Adrenal gland (tissue), 12 donors: ENCODE results near the gene GRM4. TPM values are rescaled to one million over a fixed set of nuclear protein-coding genes. Genes with fewer than 3 reads are reported as not detected.

ENCODE experiments used
- DNase-seq, 7 donors: peaks; one replicate each; pipeline ENCODE4 v3.0.0-alpha.2; 2019 to 2020
- H3K27ac ChIP-seq, 5 donors: fragments of 200-600 bp; sonication (generic) in 4 of 5; 1 replicate in 3 of 5; 2 replicates in 2 of 5; pipeline versions ENCODE4 v1.5.1 to v1.8.0; 2016 to 2020; ENCODE audit warnings: mild to moderate bottlenecking in 1 of 5
- H3K27me3 ChIP-seq: fragments of 200-600 bp; 2 replicates; pipeline ENCODE4 v1.8.0; 2021
- H3K36me3 ChIP-seq, 2 donors: fragments of 200-600 bp; replicated peaks in 1 of 2; 1 replicate in 1 of 2; 2 replicates in 1 of 2; pipeline versions ENCODE4 v1.5.1 to v1.8.0; 2018 to 2022
- H3K4me1 ChIP-seq, 2 donors: fragments of 200-600 bp; replicated peaks in 1 of 2; 1 replicate in 1 of 2; 2 replicates in 1 of 2; pipeline versions ENCODE4 v1.5.1 to v1.8.0; 2018 to 2021
- H3K4me3 ChIP-seq, 4 donors: fragments of 200-600 bp; sonication (generic) in 3 of 4; one replicate each; pipeline ENCODE4 v1.5.1; 2016 to 2018
- H3K9me3 ChIP-seq, 3 donors: fragments of 200-600 bp; sonication (generic) in 1 of 3; replicated peaks in 1 of 3; 1 replicate in 2 of 3; 2 replicates in 1 of 3; pipeline versions ENCODE4 v1.5.1 to v1.8.0; 2016 to 2021
- CTCF ChIP-seq, 6 experiments: fragments of 450-650 bp in 4 of 6; fragments of 200-600 bp in 2 of 6; sonication (generic) in 1 of 6; IDR thresholded peaks; 1 replicate in 5 of 6; 2 replicates in 1 of 6; pipeline versions ENCODE4 v1.5.1 to v1.8.0; 2016 to 2021; ENCODE audit warnings: antibody characterized with exemption in 6 of 6, mild to moderate bottlenecking in 2 of 6, moderate library complexity in 1 of 6
- POLR2A ChIP-seq, 2 donors: fragments of 450-650 bp; IDR thresholded peaks; one replicate each; pipeline ENCODE4 v1.6.1; 2017; ENCODE audit warnings: antibody characterized with exemption in 2 of 2, mild to moderate bottlenecking in 2 of 2, moderate library complexity in 1 of 2
- WGBS, 4 donors: extraction: QIAGEN DNeasy Blood & Tissue Kit in 2 of 4; methylation state at CpG; one replicate each; pipeline versions ENCODE4 v1.1.5 to v1.1.7; 2013 to 2017; 5-methylcytosine and 5-hydroxymethylcytosine counted together
- intact Hi-C, 2 donors: fragments of 100-400 bp; cut with DNase I; formaldehyde crosslinking; loops; one replicate each; pipeline versions ENCODE4 v1.14.1 to v1.15.0; 2022 to 2023
- polyA plus RNA-seq, 3 donors: library from polyadenylated mRNA; stranded (reverse); fragments of 200-250 nt in 2 of 3; fragments of 350-450 nt in 1 of 3; fragmentation: Illumina TruSeq in 1 of 3; extraction: RNeasy Lipid Tissue Mini Kit (QIAGEN cat#74804) in 1 of 3; gene quantifications; one replicate each; pipeline ENCODE4 v1.2.3, GENCODE V29; 2013 to 2014
- total RNA-seq, 9 donors: library from RNA; depleted of rRNA in 4 of 9; stranded (reverse); fragments of >200 nt in 4 of 9; fragments of 120-200 nt in 1 of 9; fragmentation: NEBNext Ultra II Directional in 1 of 9; extraction: Animal tissue kit (Norgen Biotek cat#: 25700) in 1 of 9; gene quantifications; one replicate each; pipeline versions ENCODE4 v1.1.0 to v1.2.4, GENCODE V29; 2013 to 2023
- donor health status: healthy with polysubstance abuse.
- donor health status: Bipolar disorder and iron deficiency.
- donor health status: DM: yes; HTN: yes; CAD: no.
- donor health status: DM: no; HTN: no; CAD: no.
- donor health status: DM: no; HTN: no; CAD: no.
- donor health status: DM: yes; HTN: yes; CAD: no.

Gene GRM4
- total and polyA plus RNA-seq, 12 donors: 0.06 TPM; not detected in 11

- DNase-seq: no peak
- no peak overlapping the region for H3K27ac ChIP-seq
- no peak for TF ChIP-seq CTCF (IDR thresholded peaks at IDR 0.05)
- TF ChIP-seq POLR2A (IDR thresholded peaks at IDR 0.05): no peak
- H3K4me1 ChIP-seq: no peaks in the 10 kb centered on the region
- no peaks in the 10 kb centered on the region for H3K9me3 ChIP-seq
- H3K27me3 ChIP-seq: peaks cover 16% of the 10 kb centered on the region
- no peak overlapping the region for H3K4me3 ChIP-seq
- no peaks in the 10 kb centered on the region for H3K36me3 ChIP-seq
- intact Hi-C loops: no loop called here
- 69 to 76% (median 71%) methylated on average over 5 of the region's 5 CpGs for WGBS, 4 donors
Measured at GRCh38 chr6:34130862-34131261, 15.0 kb downstream of the GRM4 start.

- H3K27ac ChIP-seq: no peak overlapping the region
- no peak for TF ChIP-seq POLR2A (IDR thresholded peaks at IDR 0.05)
- no peak for TF ChIP-seq CTCF (IDR thresholded peaks at IDR 0.05)
- no peaks in the 10 kb centered on the region for H3K36me3 ChIP-seq
- no peaks in the 10 kb centered on the region for H3K9me3 ChIP-seq
- H3K4me3 ChIP-seq: no peak overlapping the region
- peaks cover 9% of the 10 kb centered on the region for H3K27me3 ChIP-seq
- no peaks in the 10 kb centered on the region for H3K4me1 ChIP-seq
- WGBS, 4 donors: 29 to 45% (median 40%) methylated on average over 4 to 5 of the region's 5 CpGs
- no peak for DNase-seq
- intact Hi-C loops: no loop called here
Measured at GRCh38 chr6:34129753-34130152, 16.1 kb downstream of the GRM4 start.

- peaks cover 1% of the 10 kb centered on the region for H3K27me3 ChIP-seq
- WGBS, 4 donors: 68 to 81% (median 75%) methylated on average over 13 of the region's 13 CpGs
- no peaks in the 10 kb centered on the region for H3K4me1 ChIP-seq
- H3K4me3 ChIP-seq: no peak overlapping the region
- H3K36me3 ChIP-seq: no peaks in the 10 kb centered on the region
- TF ChIP-seq CTCF (IDR thresholded peaks at IDR 0.05): no peak
- TF ChIP-seq POLR2A (IDR thresholded peaks at IDR 0.05): no peak
- no peaks in the 10 kb centered on the region for H3K9me3 ChIP-seq
- intact Hi-C loops: no loop called here
- no peak for DNase-seq
- H3K27ac ChIP-seq: no peak overlapping the region
Measured at GRCh38 chr6:34128045-34128444, 17.8 kb downstream of the GRM4 start.

- Histone ChIP-seq H3K9me3 (no peaks in the 10 kb centered on the region), H3K27ac (no peak overlapping the region), H3K27me3 (peaks cover 4% of the 10 kb centered on the region), H3K4me1 (no peaks in the 10 kb centered on the region), H3K4me3 (no peak overlapping the region), H3K36me3 (no peaks in the 10 kb centered on the region)
- TF ChIP-seq CTCF (IDR thresholded peaks at IDR 0.05) (no peak), POLR2A (IDR thresholded peaks at IDR 0.05) (no peak)
- WGBS, 4 donors: 46 to 57% (median 49%) methylated on average over 2 to 3 of the region's 3 CpGs
- intact Hi-C loops: no loop called here
- no peak for DNase-seq
Measured at GRCh38 chr6:34126419-34126818, 19.5 kb downstream of the GRM4 start.
